Mesothelial cell of epicardium (in vitro differentiated cells): ENCODE results near the gene TJP2. TPM values are rescaled to one million over a fixed set of nuclear protein-coding genes. Genes with fewer than 3 reads are reported as not detected.

Experiments used
- DNase-seq, 2 experiments: peaks; one replicate each; pipeline ENCODE4 v3.0.0; 2021; ENCODE audit warnings: low spot score in 2 of 2; ENCODE audit not compliant: unreplicated experiment in 2 of 2
- H3K27ac Mint-ChIP-seq: 2 replicates; pipeline ENCODE4 v1.8.0; 2021; ENCODE audit warnings: mixed read lengths
- H3K27me3 Mint-ChIP-seq: 2 replicates; pipeline ENCODE4 v1.8.0; 2021; ENCODE audit warnings: low read depth, mixed read lengths
- H3K36me3 Mint-ChIP-seq: 2 replicates; pipeline ENCODE4 v1.8.0; 2021; ENCODE audit warnings: mixed read lengths
- H3K4me1 Mint-ChIP-seq: 2 replicates; pipeline ENCODE4 v1.8.0; 2021; ENCODE audit warnings: mixed read lengths
- H3K4me3 Mint-ChIP-seq: 2 replicates; pipeline ENCODE4 v1.8.0; 2021; ENCODE audit warnings: mild to moderate bottlenecking, moderate library complexity, mixed read lengths
- H3K9me3 Mint-ChIP-seq: 2 replicates; pipeline ENCODE4 v1.8.0; 2021; ENCODE audit warnings: mixed read lengths
- CTCF ChIP-seq: fragments of 200-600 bp; sonication (generic); IDR thresholded peaks from one replicate; pipeline ENCODE4 v1.5.0; 2021; ENCODE audit warnings: antibody characterized with exemption; ENCODE audit not compliant: unreplicated experiment
- total RNA-seq: library from RNA; stranded (reverse); gene quantifications from 3 replicates; pipeline ENCODE4 v1.2.1, GENCODE V29; 2021

TJP2 gene
- total RNA-seq, 1 donor from 2014 or later: 58.0 TPM

- no peaks in the 10 kb centered on the region for H3K27me3 Mint-ChIP-seq
- H3K4me3 Mint-ChIP-seq: no peak overlapping the region
- H3K36me3 Mint-ChIP-seq: peaks cover 9% of the 10 kb centered on the region
- no peaks in the 10 kb centered on the region for H3K9me3 Mint-ChIP-seq
- no peak for DNase-seq
- TF ChIP-seq CTCF: no peak
- H3K27ac Mint-ChIP-seq: no peak overlapping the region
- H3K4me1 Mint-ChIP-seq: peaks cover 33% of the 10 kb centered on the region
These were observed 32.2 kb upstream of the TJP2 start for GRCh38 chr9:69141851-69142250.

- H3K27ac Mint-ChIP-seq: peak overlapping the region; percentile 17
- peaks cover 33% of the 10 kb centered on the region for H3K4me1 Mint-ChIP-seq
- no peaks in the 10 kb centered on the region for H3K27me3 Mint-ChIP-seq
- TF ChIP-seq CTCF: no peak
- no peaks in the 10 kb centered on the region for H3K9me3 Mint-ChIP-seq
- no peak overlapping the region for H3K4me3 Mint-ChIP-seq
- H3K36me3 Mint-ChIP-seq: no peaks in the 10 kb centered on the region
- DNase-seq: no peak
These were observed 30.8 kb upstream of the TJP2 start for GRCh38 chr9:69143291-69143690.

- Mint-ChIP-seq H3K27ac (no peak overlapping the region), H3K4me3 (no peak overlapping the region), H3K27me3 (no peaks in the 10 kb centered on the region), H3K36me3 (no peaks in the 10 kb centered on the region), H3K4me1 (peaks cover 39% of the 10 kb centered on the region), H3K9me3 (no peaks in the 10 kb centered on the region)
- TF ChIP-seq CTCF: no peak
- peak in 1 of 2 experiments; percentile 17 for DNase-seq
These were observed 28.8 kb upstream of the TJP2 start for GRCh38 chr9:69145144-69145715.

GRCh38 chr9:69147041-69147834, 26.8 kb upstream of the TJP2 start:
- no peak for TF ChIP-seq CTCF
- H3K4me3 Mint-ChIP-seq: no peak overlapping the region
- peaks cover 12% of the 10 kb centered on the region for H3K36me3 Mint-ChIP-seq
- peaks cover 7% of the 10 kb centered on the region for H3K9me3 Mint-ChIP-seq
- no peaks in the 10 kb centered on the region for H3K27me3 Mint-ChIP-seq
- H3K27ac Mint-ChIP-seq: no peak overlapping the region
- peaks cover 34% of the 10 kb centered on the region for H3K4me1 Mint-ChIP-seq
- DNase-seq: no peak

GRCh38 chr9:69149321-69149807, 24.7 kb upstream of the TJP2 start:
- H3K9me3 Mint-ChIP-seq: peaks cover 7% of the 10 kb centered on the region
- H3K4me1 Mint-ChIP-seq: peaks cover 21% of the 10 kb centered on the region
- no peak overlapping the region for H3K4me3 Mint-ChIP-seq
- peak in 1 of 2 experiments; percentile 36 for DNase-seq
- peaks cover 14% of the 10 kb centered on the region for H3K36me3 Mint-ChIP-seq
- TF ChIP-seq CTCF: no peak
- peak overlapping the region; percentile 43 for H3K27ac Mint-ChIP-seq
- H3K27me3 Mint-ChIP-seq: no peaks in the 10 kb centered on the region
